Measurements from ENCODE around the gene TEX9.
A peak's percentile ranks its signal among the peaks of the same experiment; 100 is the strongest.
"Not testable (repeated sequence)": the region's sequence is repeated elsewhere in the genome, so short reads cannot be mapped to it uniquely, and the experiment has no call there.

Gene TEX9

DNA sequence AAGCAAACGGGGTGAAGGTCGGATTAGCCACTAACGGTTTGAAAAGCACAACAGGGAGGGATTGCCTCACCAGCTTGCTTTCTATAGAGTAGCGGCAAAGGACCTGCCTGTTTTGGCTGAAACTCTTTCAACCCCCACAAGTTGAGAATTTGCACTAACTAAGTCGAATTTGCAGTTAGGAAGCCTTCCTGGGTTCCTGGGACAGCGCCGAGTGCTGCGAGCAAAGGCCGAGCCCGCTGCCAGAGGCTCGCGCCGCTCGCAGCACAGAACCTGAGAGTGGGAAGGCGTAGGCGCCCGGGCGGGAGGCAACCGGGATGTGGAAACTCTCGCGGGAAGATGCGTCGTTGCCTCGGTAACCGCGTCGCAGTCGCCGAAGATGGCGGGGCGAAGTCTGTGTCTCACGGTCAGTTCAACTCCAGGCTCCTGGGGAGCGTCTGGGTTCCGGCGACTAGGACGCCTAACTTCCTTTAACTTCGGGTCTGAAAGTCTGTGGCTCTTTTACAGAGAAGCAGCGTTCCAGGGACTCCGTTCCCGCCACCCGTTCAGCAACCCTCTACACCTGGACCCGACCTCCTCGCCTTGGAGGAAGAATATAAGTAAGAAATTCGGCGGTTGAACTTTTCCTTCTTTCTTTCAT lies at the start of gene TEX9:
TEX9 (plus strand) TSS at position 352 of the 637 bp plus-strand sequence; CDS start at position 377, 25 bp downstream.
- DNase-seq (ENCODE audit: low spot score), result peak; percentile 76

GRCh38 chr15:56316561-56316960 lies 48.7 kb upstream of the TEX9 start:
- not testable (repeated sequence) for DNase-seq (ENCODE audit: low spot score)

DNA sequence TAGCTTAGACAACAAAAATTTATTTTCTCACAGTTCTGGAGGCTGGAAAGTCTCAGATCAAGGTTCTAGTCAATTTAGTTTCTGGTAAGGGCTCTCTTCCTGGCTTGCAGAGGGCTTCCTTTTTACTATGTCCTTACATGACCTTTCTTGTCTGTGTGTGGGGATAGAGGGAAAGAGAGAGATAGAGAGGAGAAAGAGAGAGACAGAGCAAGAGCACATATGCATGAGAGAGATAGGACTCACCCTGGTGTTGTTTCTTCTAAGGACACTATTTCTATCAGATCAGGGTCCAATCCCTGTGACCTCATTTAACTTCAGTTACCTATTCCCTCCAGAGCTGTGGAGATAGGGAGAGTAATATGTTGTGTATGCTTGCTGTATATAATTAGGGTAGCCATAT lies 44.9 kb upstream of the TEX9 start:
- DNase-seq (ENCODE audit: low spot score), result no peak

DNA sequence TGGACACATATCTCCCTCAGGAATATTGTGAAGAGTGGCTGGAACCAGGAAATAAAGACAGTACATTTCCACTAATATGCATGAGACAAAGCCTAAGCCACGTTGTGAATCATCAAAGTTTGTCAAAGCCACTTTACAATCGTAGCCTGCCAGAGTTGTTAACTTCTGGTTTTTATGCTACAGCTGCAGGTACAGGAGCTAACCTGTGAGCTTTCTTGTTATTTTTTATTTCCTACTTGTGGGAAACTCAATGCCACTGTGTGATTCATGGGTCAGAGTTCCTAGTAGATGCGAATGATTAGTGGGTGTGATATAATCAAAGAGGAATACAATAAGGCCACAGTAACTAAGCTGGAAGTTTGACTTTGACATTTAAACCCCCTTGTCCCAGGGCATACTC lies 44.4 kb upstream of the TEX9 start:
- DNase-seq (ENCODE audit: low spot score), result no peak

GRCh38 chr15:56322444-56322843 lies 42.8 kb upstream of the TEX9 start:
- no peak for DNase-seq (ENCODE audit: low spot score)

- DNase-seq (ENCODE audit: low spot score), result no peak
These were observed 41.8 kb upstream of the TEX9 start for GRCh38 chr15:56323435-56323834.

- DNase-seq (ENCODE audit: low spot score), result no peak
These were observed 40.0 kb upstream of the TEX9 start for GRCh38 chr15:56325186-56325585.

DNA sequence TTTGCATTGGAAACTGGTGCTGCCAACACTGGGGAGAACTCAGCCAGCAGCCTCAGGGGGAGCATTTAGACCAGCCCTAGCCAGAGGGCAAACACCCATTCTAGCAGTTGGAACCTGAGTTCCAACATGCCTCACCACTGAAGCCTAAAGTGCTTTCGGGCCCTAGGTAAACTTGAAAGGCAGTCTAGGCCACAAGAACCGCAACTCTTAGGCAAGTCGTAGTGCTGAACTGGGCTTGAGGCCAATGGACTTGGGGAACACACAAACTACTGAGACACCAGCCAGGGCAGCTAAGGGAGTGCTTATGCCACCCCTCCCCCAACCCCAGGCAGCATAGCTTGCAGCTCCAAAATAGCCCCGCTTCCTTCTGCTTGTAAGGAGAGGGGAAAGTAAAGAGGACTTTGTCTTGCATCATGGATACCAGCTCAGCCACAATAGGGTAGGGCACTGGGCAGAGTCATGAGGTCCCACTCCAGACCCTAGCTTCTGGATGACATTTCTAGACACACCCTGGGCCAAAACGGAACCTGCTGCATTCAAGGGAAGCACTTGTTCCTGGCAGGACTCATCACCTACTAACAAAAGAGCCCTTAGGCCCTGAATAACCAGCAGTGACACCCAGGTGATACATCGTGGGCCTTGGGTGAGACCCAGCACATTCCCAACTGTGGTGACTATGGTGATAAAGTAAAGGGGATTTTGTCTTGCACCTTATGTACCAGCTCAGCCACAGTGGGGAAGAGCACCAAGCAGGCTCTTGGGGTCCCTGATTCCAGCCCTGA lies 37.3 kb upstream of the TEX9 start:
- DNase-seq (ENCODE audit: low spot score), result no peak

- DNase-seq (ENCODE audit: low spot score), result no peak
These were observed 28.0 kb upstream of the TEX9 start for GRCh38 chr15:56337084-56337725.

- no peak for DNase-seq (ENCODE audit: low spot score)
These were observed 25.6 kb upstream of the TEX9 start for GRCh38 chr15:56339594-56339993.

DNA sequence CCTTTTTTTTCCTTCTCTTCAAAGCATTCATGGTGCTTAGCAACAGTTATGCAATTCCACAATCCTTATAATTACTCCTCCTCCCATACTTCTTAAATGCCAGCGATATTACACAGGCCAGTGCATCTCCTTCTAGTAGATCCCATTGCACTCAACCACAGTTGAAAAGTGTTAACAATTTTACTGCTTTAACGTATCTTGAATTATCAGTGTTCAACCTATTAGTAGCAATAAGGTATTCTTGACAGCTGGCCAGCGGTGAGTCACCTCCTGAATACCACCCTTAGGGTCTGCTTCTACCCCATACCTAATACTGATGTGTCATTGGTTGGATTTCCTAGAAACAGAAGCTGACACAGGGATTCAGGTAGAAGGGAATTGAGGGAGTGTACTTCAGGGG lies 24.0 kb upstream of the TEX9 start:
- DNase-seq (ENCODE audit: low spot score), result no peak

GRCh38 chr15:56342653-56343052 lies 22.6 kb upstream of the TEX9 start:
- DNase-seq (ENCODE audit: low spot score), result no peak

GRCh38 chr15:56343879-56344278 lies 21.3 kb upstream of the TEX9 start:
- no peak for DNase-seq (ENCODE audit: low spot score)

- DNase-seq (ENCODE audit: low spot score), result no peak
These were observed 20.9 kb upstream of the TEX9 start for GRCh38 chr15:56344336-56344735.

GRCh38 chr15:56346414-56346813 lies 18.8 kb upstream of the TEX9 start:
- DNase-seq (ENCODE audit: low spot score), result no peak

GRCh38 chr15:56349554-56349953 lies 15.7 kb upstream of the TEX9 start:
- no peak for DNase-seq (ENCODE audit: low spot score)

GRCh38 chr15:56351353-56351752 lies 13.9 kb upstream of the TEX9 start:
- no peak for DNase-seq (ENCODE audit: low spot score)

- no peak for DNase-seq (ENCODE audit: low spot score)
These were observed 13.2 kb upstream of the TEX9 start for GRCh38 chr15:56351957-56352506.

DNA sequence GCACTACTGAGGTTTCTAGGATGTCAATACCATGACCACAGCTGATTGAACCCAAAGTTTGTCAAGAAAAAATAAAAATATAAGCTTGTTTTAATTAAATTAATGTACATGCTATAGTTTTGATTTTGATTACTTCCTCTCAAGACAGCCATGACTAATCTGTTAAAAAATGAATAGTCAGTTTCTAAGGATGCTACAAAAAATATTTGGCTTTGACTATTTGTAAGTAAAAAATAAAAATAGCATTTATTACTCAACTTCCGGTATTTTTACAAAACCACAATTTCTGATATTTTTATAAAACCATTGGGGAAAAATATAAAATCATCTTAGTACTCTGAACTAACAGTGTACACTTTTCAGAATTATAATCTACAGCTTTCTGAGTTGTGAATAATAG lies 12.1 kb upstream of the TEX9 start:
- no peak for DNase-seq (ENCODE audit: low spot score)

DNA sequence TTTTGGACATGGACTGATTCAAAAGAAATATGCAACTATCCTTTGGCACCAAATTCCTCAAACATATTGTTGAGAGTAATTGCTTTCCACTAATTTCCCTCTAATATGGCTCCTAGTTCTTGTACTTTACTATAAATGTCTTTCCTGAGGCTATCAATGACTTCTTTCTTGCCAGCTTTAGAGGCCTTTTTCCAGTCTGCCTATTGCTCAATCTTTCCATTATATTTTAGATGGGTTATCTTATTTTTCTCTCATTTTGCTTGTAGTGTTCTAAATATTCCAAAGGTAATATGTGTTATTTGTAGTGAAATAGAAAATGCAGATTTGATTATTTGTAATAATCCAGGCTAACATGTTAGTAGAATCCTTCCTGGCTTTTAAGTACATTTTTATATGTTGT lies 11.5 kb upstream of the TEX9 start:
- DNase-seq (ENCODE audit: low spot score), result no peak

DNA sequence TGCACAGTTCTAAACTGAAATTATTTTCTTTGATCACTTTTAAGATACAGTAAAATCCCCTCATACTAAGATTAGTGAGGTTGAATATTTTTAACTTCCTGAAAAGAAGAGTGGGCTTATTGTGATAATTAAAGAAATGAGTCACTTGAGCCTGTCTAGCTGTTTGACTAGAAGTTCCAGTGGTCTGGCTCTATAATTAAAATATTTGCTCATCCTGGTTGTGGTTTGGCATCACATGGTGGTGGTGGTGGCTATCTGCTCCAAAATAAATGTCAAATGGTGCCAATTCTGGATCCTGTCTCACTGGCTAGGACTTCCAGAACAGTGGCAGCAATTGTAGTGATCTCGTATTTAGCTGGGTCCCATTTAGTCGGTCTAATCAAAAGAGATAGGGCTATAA lies 8.6 kb upstream of the TEX9 start:
- no peak for DNase-seq (ENCODE audit: low spot score)

GRCh38 chr15:56358604-56359003 lies 6.6 kb upstream of the TEX9 start:
- no peak for DNase-seq (ENCODE audit: low spot score)

DNA sequence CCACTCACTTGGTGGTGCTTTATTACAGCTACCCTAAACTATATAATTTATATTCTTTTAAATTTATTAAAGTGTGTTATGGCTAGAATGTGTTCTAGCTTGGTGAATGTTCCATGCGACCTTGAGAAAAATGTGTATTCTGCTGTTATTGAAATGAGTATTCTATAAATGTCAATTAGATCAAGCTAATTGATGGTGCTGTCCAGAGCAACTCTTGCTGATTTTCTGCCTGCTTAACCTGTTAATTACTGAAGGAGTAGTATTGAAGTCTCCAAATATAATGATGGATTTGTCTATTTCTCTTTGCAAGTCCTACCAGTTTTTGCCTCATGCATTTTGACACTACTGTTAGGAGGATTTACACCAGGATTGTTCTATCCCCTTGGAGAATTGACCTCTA lies 3.2 kb upstream of the TEX9 start:
- no peak for DNase-seq (ENCODE audit: low spot score)
